Upper lobe of right lung (tissue), 1 donor: ENCODE data around the gene SLC46A1. TPM values are rescaled to one million over a fixed set of nuclear protein-coding genes. Genes with fewer than 3 reads are reported as not detected.

ENCODE experiments used
- ATAC-seq: fragments of 200-7000 bp; cut with Tn5 transposase; one replicate; pipeline ENCODE4 v1.9.1; 2020; ENCODE audit warnings: mild to moderate bottlenecking, moderate library complexity
- DNase-seq: peaks from one replicate; pipeline ENCODE4 v3.0.0-alpha.2; 2020
- H3K27ac ChIP-seq: fragments of 200-600 bp; one replicate; pipeline ENCODE4 v1.8.0; 2022
- H3K27me3 ChIP-seq: fragments of 200-600 bp; one replicate; pipeline ENCODE4 v1.8.0; 2022; ENCODE audit warnings: mild to moderate bottlenecking
- H3K36me3 ChIP-seq: fragments of 200-600 bp; one replicate; pipeline ENCODE4 v1.8.0; 2022
- H3K4me1 ChIP-seq: fragments of 200-600 bp; one replicate; pipeline ENCODE4 v1.8.0; 2022
- H3K4me3 ChIP-seq: fragments of 200-600 bp; one replicate; pipeline ENCODE4 v1.8.0; 2022; ENCODE audit warnings: mild to moderate bottlenecking
- H3K9me3 ChIP-seq: fragments of 200-600 bp; one replicate; pipeline ENCODE4 v1.8.0; 2022
- intact Hi-C: fragments of 100-400 bp; cut with DNase I; formaldehyde crosslinking; loops from one replicate; pipeline ENCODE4 v1.11.0; 2022
- total RNA-seq: library from RNA; stranded (reverse); fragmentation: NEBNext Ultra II Directional; extraction: Animal tissue kit (Norgen Biotek cat#: 25700); gene quantifications from one replicate; pipeline ENCODE4 v1.2.1, GENCODE V29; 2021
- TF ChIP-seq, protein P1 (sequence below): fragments of 200-600 bp; IDR thresholded peaks from one replicate; pipeline ENCODE4 v1.8.0; 2022; ENCODE audit warnings: antibody characterized with exemption
- donor health status: DM: no; HTN: yes; CAD: no; lungs with severe emphysema.

SLC46A1 gene
- total RNA-seq, 1 donor from 2014 or later: 17.0 TPM

DNA sequence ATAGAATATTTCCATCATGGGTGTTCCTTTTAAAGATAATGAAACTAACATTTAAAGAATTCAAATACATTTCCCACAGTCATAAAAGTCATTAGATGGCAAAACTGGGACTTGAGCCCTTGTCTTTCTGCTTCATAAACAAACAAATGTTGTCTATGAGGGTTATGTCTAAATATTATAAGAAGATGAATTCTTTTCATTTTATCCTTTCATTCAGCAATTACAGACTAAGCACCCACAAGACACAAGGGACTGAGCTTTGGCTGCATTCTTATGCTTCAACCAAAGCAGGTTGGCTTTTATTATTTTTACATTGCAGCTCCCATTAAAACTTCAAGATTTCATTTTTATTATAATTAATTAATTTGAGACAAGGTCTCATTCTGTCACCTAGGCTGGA is 19.6 kb downstream of the SLC46A1 start:
- H3K27ac ChIP-seq: no peak overlapping the region
- no peak for ATAC-seq
- peaks cover 11% of the 10 kb centered on the region for H3K4me1 ChIP-seq
- no peaks in the 10 kb centered on the region for H3K27me3 ChIP-seq
- TF ChIP-seq, protein P1, sequence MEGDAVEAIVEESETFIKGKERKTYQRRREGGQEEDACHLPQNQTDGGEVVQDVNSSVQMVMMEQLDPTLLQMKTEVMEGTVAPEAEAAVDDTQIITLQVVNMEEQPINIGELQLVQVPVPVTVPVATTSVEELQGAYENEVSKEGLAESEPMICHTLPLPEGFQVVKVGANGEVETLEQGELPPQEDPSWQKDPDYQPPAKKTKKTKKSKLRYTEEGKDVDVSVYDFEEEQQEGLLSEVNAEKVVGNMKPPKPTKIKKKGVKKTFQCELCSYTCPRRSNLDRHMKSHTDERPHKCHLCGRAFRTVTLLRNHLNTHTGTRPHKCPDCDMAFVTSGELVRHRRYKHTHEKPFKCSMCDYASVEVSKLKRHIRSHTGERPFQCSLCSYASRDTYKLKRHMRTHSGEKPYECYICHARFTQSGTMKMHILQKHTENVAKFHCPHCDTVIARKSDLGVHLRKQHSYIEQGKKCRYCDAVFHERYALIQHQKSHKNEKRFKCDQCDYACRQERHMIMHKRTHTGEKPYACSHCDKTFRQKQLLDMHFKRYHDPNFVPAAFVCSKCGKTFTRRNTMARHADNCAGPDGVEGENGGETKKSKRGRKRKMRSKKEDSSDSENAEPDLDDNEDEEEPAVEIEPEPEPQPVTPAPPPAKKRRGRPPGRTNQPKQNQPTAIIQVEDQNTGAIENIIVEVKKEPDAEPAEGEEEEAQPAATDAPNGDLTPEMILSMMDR: no peak
- H3K36me3 ChIP-seq: peaks cover 35% of the 10 kb centered on the region
- intact Hi-C loops: no loop called here
- no peak for DNase-seq
- H3K9me3 ChIP-seq: no peaks in the 10 kb centered on the region
- H3K4me3 ChIP-seq: no peak overlapping the region

DNA sequence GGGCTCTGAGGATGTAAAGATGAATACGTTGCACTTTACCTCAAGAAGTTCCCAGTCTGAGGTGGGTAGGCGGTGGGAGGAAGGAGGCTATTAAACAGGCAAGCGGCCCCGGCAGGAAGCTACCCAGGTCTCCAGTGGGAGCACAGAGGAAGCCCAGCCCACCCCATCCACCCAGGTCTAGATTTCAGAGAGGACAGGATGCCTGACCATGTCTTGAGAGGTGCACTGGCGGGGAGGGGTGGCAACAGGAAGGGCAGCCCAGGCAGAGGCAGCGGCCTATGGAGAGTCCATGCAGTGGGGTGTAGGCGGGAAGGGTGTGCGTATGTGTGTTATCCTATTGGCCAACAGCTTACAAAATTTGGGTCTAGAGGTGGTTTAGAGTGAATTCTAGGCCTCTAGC is 20.6 kb downstream of the SLC46A1 start:
- ATAC-seq (no peak), DNase-seq (peak; percentile 62)
- Histone ChIP-seq H3K27me3 (no peaks in the 10 kb centered on the region), H3K36me3 (peaks cover 25% of the 10 kb centered on the region), H3K27ac (peak overlapping the region; percentile 47), H3K4me1 (peaks cover 19% of the 10 kb centered on the region), H3K4me3 (peak overlapping the region; percentile 57), H3K9me3 (no peaks in the 10 kb centered on the region)
- intact Hi-C loops: no loop called here
- TF ChIP-seq, protein P1: no peak

DNA sequence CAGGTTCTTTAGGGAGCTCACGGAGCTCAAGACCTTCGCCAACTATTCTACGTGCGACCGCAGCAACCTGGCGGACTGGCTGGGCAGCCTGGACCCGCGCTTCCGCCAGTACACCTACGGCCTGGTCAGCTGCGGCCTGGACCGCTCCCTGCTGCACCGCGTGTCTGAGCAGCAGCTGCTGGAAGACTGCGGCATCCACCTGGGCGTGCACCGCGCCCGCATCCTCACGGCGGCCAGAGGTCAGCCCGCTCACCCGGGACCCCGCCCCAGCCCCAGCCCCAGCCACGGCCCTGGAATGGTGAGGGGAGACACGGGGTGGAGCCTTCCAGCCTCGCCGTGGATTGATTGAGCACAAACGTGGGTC is 21.0 kb downstream of the SLC46A1 start:
- H3K36me3 ChIP-seq: peaks cover 21% of the 10 kb centered on the region
- peak overlapping the region; percentile 47 for H3K27ac ChIP-seq
- peak overlapping the region; percentile 57 for H3K4me3 ChIP-seq
- peaks cover 21% of the 10 kb centered on the region for H3K4me1 ChIP-seq
- H3K9me3 ChIP-seq: no peaks in the 10 kb centered on the region
- DNase-seq (peak; percentile 75), ATAC-seq (peak; percentile 36)
- intact Hi-C loops: no loop called here
- H3K27me3 ChIP-seq: no peaks in the 10 kb centered on the region
- TF ChIP-seq, protein P1: no peak

DNA sequence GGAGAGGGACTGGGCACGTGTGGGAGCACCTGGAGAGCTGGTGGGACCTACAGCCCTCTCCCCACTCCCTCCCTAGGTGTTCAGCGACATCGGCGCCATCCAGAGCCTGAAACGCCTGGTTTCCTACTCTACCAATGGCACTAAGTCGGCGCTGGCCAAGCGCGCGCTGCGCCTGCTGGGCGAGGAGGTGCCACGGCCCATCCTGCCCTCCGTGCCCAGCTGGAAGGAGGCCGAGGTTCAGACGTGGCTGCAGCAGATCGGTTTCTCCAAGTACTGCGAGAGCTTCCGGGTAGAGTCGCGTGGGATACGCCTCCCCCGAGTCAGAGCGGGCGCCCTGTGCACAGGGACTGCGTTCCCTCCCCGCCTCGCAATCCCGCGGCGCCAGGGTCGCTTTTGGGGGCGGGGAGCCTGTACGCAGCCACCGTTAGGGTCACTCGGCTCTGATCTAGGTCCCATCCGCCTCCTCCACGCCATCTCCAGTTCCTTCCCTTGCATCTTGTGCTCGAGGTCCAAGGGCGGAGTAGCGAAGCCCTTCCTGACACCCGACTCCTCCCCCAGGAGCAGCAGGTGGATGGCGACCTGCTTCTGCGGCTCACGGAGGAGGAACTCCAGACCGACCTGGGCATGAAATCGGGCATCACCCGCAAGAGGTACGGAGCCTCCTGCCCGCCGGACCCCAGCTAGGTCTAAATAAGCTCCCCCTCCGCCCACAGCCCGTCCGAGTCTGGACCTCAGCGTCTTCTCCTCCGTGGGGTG is 21.6 kb downstream of the SLC46A1 start:
- peak; percentile 92 for DNase-seq

DNA sequence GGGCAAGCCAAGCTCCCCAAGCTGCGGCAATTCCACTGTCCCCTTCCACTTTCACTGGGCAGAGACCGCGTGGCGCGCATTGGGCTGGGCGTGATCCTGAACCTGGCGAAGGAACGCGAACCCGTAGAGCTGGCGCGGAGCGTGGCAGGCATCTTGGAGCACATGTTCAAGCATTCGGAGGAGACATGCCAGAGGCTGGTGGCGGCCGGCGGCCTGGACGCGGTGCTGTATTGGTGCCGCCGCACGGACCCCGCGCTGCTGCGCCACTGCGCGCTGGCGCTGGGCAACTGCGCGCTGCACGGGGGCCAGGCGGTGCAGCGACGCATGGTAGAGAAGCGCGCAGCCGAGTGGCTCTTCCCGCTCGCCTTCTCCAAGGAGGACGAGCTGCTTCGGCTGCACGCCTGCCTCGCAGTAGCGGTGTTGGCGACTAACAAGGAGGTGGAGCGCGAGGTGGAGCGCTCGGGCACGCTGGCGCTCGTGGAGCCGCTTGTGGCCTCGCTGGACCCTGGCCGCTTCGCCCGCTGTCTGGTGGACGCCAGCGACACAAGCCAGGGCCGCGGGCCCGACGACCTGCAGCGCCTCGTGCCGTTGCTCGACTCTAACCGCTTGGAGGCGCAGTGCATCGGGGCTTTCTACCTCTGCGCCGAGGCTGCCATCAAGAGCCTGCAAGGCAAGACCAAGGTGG is 24.7 kb downstream of the SLC46A1 start:
- Histone ChIP-seq H3K4me1 (peaks cover 22% of the 10 kb centered on the region), H3K9me3 (no peaks in the 10 kb centered on the region), H3K27me3 (no peaks in the 10 kb centered on the region), H3K27ac (no peak overlapping the region), H3K36me3 (no peaks in the 10 kb centered on the region), H3K4me3 (peak overlapping the region; percentile 30)
- ATAC-seq (peak; percentile 55), DNase-seq (peak; percentile 84)
- TF ChIP-seq, protein P1: peak; percentile 34
- intact Hi-C loops: no loop called here

More for the DNA sequence above, 21.6 kb downstream of the SLC46A1 start:
- no peaks in the 10 kb centered on the region for H3K9me3 ChIP-seq
- TF ChIP-seq, protein P1: no peak
- intact Hi-C loops: no loop called here
- H3K4me3 ChIP-seq: peak overlapping the region; percentile 57
- peak; percentile 91 for ATAC-seq
- peaks cover 15% of the 10 kb centered on the region for H3K36me3 ChIP-seq
- peaks cover 22% of the 10 kb centered on the region for H3K4me1 ChIP-seq
- H3K27ac ChIP-seq: peak overlapping the region; percentile 72
- no peaks in the 10 kb centered on the region for H3K27me3 ChIP-seq
